ENCODE results near the gene ADORA1.

ADORA1 gene

DNA sequence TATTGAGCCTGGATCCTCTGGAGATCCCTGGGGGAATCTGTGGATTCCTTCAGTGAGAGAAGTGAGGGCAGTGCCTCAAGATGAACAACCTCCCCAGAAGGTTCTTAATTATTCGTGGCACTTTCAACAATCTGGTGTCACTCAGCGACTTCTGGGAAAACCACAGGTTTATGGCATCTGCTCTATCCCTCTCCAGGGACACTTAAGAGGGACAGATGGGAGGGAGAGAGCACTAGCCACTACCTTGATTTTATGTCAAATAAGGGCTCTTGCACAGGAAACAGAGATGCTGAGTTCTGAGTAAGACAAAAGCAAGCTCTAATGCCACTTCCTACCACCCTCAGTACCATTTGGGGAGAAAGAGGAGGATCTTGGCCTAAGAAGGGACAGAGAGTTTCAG lies 80.2 kb downstream of the ADORA1 start:
- no peak for DNase-seq (ENCODE audit: low read depth in 2 of 3, low spot score in 1 of 3)

DNA sequence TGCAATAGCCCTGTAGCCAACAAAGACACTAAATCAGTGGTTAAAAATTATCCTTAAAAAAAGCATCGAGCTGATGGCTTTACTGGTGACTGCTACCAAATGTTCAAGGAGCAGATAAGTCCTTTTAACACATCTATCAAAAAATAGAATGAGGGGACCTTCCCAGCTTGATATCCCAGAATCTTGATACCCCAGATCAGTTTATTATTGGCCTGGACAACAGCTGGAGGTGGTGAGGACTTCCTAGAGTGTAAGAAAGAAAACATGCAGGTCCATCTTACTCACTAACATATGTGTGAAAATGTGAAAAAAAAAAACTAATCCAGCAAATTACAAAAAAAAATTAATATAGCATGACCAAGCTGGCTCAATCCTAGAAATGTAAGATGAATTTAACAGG lies 80.7 kb downstream of the ADORA1 start:
- no peak for DNase-seq (ENCODE audit: low read depth in 2 of 3, low spot score in 1 of 3)

DNA sequence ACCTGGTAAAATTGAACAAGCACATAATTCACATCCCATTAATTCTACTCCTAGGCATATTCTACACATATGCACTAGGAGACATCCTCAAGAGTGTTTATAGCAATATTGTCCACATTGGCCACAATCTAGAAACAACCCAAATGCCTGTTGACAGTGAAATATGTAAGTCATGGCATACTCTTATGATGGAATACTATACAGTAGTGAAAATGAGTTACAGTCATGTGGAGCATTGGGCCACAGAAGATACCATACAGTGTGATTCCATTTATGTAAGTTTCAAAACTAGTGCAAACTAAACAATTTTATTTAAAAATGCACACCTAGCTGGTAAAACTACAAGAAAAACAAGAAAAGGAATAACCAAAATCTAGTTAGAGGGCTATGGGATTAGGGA lies 82.8 kb downstream of the ADORA1 start:
- DNase-seq (ENCODE audit: low read depth in 2 of 3, low spot score in 1 of 3): no peak

DNA sequence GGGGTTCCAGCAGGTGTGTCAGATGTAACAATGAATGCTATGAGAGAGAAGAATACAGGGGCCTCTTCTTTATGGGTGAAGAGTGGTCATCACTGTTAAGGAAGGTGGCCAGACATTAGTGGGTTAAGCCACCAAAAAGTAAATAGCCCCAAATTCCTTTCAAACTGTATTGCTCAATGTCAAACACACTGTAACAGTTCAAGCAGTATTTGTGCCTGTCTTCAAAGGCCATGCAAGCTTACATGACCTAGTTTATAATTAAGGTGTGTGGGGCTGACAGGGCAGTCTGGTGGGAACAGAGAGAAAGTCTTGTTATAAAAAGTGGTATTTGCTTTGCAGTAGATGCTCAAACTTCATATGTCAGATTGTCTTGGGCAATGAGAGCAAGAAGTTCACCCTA lies 83.5 kb downstream of the ADORA1 start:
- no peak for DNase-seq (ENCODE audit: low read depth in 2 of 3, low spot score in 1 of 3)

DNA sequence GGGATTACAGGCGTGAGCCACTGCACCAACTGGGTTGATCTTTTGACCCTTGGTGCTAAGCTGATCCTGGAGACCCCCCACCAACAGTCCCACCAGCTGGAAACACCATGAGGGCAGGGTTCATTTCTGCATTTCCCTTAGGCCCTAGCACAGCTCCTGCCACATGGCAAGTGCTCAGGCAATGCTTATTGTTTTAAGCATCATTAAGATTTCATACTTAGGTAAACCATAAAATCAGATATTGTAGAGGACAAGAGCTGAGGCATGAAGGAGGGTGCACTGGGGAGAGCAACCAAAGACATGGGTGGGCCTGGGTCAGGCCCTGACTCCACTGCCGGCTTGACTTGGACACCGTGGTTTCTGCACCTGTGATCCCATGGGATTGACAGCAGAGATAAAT lies 84.3 kb downstream of the ADORA1 start:
- DNase-seq (ENCODE audit: low read depth in 2 of 3, low spot score in 1 of 3): no peak

DNA sequence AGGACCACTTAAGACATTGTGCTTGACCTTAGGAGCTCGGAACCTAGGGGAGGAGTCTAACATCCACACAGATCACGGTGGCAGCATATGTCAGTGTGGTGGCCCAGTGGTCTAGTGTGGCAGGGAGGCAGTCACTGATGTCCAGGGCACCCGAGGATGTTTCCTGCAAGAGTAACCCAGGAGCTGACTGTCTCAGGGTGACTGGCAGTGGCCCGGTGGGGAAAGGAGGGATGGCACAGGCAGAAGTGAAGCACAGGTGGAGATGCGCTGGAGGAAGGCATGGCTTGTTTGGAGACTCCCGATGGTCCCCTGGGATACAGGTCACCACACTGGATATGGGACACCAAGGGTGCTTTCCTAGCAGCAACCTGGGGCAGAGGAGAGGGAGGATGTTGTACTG lies 85.6 kb downstream of the ADORA1 start:
- no peak for DNase-seq (ENCODE audit: low read depth in 2 of 3, low spot score in 1 of 3)

DNA sequence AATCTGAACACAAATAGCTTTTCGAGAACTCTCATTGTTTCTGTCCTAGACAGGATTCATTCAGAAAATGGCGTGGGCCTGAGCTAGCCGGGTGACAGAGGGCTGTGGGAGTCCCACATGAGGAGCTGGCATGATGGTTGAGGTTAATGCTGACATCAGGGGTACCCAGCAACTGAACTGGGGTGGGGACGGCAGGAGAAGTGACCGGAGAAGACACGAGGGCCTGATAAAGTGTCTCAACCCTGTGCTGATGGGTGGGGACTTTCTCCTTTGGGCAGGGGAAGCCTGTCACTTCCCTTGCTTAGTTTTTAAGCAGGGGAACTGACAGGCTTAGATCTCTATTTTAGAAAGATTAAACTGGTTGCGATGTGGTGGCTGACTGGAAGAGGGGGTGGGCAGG lies 87.3 kb downstream of the ADORA1 start:
- no peak for DNase-seq (ENCODE audit: low read depth in 2 of 3, low spot score in 1 of 3)

DNA sequence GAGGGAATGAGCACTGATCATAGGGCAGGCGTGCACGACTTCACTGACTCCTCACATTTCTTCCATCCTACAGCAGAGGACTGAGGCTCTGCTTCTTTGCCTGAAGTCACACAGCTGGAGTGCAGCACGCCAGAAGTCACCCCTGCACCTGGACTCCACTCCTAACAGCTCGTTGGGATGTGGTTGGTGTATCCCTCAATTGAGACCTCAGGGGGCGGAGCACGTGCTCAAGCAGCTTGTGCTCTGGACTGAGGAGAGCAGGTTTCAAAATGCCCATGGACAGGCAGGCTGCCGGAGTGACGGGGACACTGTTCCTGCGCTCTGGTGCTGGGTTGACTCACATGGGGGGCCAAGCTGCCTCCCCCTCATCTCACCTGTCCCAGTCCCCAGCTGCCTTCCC lies 88.0 kb downstream of the ADORA1 start:
- DNase-seq (ENCODE audit: low read depth in 2 of 3, low spot score in 1 of 3): no peak

DNA sequence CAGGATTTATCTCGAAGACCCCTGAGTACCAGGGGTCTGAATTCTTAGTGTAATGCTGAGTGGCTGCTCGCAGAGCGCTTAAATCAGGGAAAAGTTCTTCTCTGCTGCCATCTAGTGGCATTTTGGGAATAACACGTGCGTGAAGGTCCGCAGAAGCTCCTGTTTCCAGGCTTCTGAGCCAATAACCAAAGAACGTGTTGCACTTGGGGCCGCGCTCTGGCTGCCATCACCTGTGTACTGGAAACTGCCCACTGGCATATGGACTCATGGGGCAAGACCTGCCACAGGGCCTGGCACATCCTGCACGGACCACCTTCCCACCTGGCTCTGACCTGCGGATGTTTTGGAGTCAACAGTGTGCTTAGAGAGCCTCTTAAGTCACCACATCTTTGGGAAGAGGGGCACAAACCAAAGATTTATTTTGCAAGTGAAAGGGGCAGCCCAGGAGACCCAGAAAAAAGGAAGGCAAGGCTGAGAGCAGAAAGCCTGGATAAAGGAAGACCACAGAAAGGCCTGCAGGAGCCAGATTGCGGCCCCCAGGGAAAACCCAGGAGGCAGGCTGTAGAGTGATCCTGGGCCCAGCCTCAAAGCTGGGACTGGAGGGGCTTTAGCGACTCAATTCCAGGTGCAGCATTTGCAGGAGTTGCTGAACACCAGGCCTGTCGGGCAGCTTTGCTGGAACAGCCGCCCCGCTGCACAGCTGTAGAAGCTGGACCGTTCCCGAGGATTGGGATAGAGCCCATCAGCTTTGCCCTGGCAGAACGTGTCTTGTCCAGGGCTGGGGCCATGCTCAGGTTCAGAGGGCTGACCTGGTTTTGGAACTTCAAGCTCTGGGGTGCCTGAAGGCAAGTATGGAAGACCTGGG lies 89.0 kb downstream of the ADORA1 start:
- peak; percentile 18 to 67 (median 38) for DNase-seq (ENCODE audit: low read depth in 2 of 3, low spot score in 1 of 3)

Measured in stimulated activated CD4-positive, alpha-beta T cell treated with anti-CD3 and anti-CD28 coated beads, Interleukin-12 subunit alpha, Interleukin-12 subunit beta, amount 100 ng/mL, for 48 hours (primary cell).